G401.6 (cell line): ENCODE data around the gene AK1.

Experiments used
- FAIRE-seq: peaks from 2 replicates; lab custom pipeline; 2012; peaks lifted over from hg19 to GRCh38; lab: Jason Lieb, UNC

AK1 gene

DNA sequence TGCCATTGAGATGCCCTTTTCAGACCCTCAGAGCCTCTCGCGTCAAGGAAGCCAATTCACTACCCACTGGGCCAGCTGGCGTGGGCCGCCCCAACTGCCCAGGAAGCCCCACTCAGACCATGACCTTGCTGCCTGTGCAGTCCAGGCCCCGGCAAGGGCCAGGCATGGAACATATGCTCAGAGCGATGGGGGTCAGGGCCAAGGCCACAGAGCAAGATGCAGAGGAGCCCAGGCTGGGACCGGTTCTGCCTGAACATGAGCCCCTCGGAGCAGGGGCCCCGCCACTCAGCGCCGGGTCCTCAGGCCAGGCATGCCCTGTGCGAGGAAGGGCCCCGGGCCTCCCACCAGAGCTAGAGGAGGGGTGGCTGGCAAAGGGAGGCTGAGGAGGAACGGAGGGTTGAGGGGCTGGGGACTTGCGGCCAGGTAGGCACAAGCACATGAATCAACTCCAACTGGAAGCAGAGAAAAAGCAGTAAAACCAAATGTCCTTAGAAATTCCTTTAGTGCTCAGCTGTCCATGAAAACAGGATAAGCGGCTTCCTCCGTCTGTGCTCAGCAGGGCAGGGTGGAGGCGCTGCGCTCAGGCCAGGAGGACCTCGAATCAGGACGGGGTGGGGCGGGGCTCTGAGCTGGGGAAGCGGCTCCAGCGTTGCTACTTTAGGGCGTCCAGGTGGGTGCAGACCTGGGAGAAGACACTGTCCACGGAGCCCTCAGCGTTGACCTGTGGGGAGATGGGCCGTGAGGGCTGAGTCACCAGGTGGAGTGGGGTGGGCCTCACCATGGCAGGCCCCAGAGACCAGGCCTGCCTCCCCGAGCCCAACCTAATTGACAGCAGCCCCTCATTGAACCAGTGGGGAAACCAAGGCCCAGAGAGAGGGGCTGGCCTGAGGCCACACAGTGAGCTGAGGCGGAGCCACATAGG is 9.9 kb downstream of the AK1 start:
- no peak for FAIRE-seq

DNA sequence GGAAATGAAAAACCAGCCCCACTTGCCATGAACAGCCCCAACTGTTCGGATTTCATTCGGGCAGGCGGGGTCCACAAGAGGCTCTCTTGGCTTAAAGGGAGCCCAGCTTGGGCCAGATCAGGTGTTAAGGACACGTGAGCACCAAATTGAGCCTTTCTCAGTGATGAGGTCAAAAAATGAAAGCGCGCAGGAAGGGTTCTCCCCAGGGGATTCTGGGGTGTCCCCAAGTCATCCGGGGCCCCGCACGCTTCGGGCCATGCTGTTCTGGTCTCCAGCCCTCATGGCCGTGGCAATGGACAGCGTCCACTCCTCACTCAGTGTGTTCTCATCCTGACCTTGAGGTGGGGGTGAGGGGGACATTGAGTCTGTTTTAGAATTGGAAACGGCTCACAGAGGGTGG is 10.9 kb downstream of the AK1 start:
- FAIRE-seq = no peak

DNA sequence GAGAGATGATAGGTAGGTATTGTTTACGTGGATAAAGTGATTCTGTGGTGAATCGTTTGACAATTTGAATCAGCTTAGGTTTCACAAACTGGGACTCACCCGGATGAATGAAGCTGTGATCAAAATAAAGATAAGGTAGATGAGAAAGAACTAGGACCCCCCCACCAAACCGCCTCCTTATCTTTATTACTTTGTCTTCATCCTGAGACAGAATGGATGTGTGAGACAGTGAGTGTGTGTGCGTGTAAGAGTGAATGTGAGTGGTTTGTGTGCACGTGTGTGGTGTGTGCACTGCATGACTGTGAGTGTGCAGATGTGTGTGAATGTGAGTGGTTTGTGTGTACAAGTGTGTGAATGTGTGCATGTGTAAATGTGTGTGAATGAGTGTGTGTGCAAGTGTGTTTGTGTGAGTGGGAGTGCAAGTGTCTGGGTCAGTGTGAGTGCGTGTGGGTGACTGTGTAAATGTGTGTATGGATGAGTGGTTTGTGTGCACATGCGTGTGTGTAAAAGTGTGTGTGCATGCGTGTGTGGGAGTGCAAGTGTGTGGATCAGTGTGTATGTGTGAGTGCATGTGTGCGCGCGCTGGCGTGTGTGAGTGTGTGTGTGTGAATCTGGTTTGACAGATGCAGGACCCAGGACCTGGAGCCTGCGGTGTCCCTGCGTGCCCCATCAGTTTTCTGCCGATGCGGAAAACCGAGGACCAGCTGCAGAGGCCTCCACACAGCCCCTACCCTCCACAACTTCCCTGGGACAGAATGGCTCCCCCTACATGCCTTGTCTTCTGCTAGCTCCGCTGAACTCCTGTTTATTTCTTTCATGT is 11.6 kb downstream of the AK1 start:
- FAIRE-seq = no peak

DNA sequence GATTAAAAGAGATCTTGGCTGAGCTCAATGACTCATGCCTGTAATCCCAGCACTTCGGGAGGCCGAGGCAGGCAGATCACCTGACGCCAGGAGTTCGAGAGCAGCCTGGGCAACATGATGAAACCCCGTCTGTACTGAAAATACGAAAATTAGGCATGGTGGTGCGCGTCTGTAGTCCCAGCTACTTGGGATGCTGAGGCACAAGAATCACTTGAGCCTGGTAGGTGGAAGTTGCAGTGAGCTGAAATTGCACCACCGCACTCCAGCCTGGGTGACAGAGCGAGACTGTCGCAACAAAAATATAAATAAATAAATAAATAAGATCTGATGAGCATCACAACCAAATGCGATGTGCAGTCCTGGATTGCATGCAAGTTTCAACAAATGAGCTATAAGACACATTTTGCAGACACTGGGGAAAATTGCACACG is 14.3 kb downstream of the AK1 start:
- no peak for FAIRE-seq

DNA sequence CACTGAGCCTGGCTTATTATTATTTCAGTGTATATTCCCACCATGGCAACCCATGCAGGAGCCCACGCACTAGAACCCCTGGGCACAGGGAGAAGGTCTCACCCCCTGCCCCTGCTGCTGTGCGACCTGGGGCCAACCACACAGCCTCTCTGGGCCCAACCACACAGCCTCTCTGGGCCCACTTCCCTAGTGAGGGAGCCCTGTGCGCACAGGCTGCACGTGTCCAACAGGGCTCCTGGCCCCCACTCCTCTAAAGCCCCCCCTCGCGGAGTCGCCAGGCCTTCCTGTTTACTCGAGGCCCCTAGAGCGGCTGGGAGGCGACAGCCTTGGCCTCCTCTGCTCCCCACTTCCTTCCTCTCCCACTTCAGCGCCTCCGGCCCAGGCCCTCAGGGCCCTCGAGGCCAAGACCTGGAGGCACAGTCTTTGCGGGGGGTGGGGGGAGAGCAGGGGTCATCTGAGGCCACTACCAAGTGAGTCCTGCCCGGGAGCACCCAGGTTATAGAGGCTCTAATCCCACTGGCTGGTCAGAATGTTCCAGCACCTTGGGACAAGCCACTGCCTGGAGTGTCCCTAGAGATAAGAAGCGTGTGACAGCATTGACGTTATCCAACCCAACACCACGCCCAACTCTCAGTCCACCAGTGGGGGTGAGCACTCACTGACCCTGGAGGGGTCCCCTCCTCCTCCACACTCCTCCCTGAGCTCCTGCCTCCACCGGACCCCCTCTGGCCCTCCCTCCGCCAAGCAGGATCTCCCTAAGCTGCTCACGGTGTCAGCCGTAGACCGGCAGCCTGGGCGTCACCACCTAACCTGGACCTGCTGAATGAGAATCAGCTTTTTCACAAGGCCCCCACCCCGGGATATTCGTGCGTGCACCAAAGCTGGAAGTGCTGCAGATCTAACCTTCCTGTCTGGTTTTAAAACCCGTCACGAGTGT is 15.1 kb downstream of the AK1 start:
- no peak for FAIRE-seq

DNA sequence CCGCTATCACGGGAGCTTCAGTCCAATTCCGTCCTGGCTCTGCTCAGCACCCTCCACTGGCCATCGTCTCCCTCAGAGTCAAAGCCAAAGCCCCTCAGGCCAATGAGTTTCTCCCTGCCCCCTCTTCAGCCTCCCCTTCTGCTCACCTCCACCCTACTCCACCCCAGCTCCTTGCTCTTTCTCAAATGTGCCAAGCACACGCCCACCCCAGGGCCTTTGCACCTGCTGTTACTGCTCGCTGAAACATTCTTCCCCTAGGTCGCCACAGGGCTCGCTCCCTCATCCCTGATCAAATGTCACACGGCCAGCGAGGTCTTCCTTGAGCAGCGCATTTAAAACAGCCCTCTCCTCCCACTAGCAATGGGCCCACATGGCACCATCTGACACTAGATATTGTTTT is 16.7 kb downstream of the AK1 start:
- no peak for FAIRE-seq

DNA sequence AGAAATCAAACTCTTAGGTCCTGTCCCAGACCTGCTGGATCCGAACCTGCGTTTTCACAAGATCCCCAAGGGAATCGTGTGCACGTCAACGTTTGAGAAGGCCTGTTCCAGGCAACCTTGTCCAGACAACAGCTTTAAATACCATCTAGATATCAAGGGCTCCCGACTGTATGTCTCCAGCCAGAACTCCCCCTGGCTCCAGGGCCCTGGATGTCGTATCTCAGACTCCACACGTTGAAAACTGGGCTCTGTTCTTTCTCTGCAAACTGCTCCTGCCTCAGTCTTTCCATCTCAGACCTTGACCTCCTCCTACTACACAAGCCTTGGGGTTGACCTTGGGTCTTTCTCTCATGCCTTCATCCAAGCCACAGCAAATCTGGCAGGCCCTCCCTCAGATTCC is 17.2 kb downstream of the AK1 start:
- FAIRE-seq = no peak

DNA sequence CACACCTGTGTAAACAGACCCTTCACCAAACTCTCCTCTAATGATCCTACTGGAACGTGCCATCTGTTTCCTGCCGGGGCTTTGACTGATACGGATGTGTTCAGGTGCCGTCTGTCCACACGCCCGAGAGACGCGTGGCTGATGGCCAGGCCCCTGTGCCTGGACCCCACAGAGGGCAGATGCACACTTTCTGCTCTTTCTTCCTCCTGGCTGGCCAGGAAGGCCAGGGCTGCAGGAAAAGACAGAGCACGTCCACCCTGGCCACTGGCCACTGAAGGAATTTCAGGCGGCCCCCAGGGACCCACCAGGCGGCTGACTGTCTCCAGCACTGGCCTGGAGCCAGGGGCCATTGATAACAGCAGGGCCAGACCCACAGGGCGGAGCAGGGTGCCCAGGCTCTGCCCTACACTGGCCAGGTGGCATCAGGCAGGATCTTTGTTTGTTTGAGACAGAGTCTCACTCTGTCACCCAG is 19.4 kb downstream of the AK1 start:
- no peak for FAIRE-seq

DNA sequence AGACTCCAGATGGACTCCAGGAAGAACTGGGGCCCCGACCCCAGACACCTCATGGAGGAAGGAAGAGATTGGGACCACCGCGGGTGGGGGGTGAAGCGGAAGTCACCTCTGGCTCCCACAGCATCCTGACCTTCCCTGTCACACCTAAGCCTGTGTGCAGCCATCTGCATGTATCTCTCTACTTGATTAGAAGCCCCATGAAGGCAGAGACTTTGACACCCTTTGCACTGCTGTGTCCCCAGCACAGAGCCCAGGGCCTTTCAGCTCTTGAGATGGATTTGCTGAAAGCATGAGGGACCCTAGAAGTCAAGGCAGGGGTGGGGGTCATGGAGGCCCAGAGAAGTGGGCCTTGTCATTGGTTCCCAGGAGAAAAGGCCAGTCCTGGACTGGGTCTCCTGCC is 20.2 kb downstream of the AK1 start:
- no peak for FAIRE-seq

DNA sequence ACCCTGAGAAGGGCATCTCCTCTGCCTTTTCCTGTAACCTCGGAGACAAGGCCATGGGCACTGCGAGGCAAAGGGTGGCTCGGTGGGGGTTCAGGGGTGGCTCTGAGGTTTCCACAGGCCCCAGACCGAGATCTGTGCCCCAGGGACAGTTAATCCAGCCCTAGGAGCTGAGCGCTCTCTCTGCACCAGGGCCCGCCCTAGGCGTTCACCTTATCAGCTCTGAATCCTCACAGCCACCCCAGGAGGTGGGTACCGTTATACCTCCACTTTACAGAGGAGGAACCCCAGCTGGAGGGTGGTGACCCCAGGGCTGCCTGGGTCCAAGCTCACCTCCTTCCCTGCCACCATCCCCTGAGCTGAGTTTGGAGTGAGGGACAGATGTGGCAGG is 20.8 kb downstream of the AK1 start:
- FAIRE-seq = no peak

DNA sequence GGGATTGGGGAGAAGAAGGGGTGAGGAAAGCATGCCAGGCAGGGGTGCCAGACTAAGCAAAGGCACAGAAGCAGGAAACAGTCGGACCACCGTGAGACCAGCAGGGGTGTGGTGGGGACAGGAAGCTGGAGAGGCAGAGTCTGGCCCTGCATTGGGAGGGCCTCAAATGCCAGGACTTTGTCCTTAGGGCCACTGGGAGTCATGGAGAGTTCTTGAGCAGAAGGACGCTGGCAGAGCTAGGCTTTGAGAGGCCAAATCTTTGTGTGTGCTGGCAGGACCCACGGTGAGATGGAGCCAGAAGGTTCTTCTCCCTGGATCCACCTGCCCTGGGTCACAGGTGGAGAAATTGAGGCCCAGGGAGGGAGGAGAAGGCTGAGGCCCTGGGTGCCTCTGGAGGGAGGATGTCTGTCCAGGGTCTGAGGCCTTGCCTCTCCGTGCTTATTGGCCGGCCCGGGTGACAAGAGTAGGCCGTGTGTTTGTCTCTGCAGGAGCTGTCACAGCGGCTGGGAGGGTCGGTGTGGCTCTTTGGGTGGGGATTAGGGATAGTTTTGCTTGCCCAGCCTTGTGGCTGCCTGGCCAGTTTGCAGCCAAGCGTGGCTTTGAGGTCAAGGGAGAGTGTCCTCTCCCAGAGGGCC is 21.3 kb downstream of the AK1 start:
- no peak for FAIRE-seq

DNA sequence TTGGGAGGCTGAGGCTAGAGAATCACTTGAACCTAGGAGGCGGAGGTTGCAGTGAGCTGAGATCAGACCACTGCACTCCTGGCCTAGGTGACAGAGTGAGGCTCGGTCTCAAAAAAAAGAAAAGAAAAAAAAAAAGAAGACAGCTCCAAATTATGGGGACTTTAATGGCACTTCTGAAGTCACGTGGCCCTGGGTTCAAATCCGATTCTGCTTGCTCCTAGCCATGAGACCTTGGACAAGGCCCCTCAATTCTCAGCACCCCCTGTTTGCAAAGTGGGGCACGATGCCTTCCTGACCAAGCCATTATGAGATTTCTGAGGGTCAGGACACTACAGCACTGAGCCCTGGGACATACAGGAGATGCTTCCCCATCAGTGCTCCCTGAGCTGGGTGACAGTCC is 22.0 kb downstream of the AK1 start:
- no peak for FAIRE-seq

DNA sequence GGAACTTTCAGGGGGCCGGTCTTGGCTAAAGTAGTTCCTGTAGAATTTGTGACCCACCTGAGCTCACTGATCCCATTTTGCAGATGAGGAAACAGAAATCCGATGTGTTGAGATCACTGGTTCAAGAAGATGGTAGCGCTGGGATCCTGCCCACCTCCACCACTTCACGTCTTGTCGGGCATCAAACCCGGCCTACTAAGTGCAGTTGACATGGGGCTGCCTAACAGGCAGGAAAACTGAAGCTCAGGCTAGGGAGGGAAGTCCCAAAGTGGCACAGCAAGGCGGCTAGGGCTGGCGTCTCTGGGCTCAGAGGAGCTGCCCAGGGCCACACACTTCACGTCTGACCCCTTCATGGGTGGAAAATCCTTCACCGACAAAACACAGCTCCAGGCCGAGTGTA is 22.5 kb downstream of the AK1 start:
- no peak for FAIRE-seq

DNA sequence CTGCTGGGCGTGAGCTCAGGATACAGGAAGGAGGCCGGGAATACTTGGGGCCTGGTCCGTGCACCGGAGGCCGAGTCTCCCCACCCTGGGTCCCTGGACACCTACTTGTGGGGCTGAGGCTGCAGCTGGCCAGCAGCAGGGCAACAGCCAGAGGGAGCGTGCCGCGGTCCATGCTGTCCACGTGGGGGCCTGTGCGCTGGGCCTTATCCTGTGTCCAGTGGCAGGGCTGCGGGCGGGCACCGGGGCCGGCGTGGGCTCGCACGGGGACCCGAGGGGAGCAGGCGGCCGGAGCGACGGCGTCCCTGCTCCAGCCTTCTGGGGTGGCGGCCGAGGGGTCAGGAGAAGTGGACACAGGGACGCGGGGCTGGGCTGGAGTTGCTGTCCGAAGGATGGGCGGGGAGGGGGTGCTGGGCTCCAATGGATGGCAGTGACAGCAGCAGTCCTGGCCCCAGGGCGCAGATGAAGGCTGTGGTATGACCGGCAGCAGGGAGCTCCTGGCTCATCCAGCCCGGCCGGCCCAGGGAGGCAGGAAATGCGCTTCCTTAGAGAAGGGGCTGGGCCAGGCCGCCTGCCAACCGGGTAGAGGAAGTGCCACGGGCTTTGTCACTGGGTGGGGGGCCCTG is 23.2 kb downstream of the AK1 start, which contains the start of gene ENG:
Gene ENG, minus strand, starts transcription at position 475 of the 623 bp plus-strand sequence. Its CDS starts 303 bp downstream, at position 172.
- no peak for FAIRE-seq

DNA sequence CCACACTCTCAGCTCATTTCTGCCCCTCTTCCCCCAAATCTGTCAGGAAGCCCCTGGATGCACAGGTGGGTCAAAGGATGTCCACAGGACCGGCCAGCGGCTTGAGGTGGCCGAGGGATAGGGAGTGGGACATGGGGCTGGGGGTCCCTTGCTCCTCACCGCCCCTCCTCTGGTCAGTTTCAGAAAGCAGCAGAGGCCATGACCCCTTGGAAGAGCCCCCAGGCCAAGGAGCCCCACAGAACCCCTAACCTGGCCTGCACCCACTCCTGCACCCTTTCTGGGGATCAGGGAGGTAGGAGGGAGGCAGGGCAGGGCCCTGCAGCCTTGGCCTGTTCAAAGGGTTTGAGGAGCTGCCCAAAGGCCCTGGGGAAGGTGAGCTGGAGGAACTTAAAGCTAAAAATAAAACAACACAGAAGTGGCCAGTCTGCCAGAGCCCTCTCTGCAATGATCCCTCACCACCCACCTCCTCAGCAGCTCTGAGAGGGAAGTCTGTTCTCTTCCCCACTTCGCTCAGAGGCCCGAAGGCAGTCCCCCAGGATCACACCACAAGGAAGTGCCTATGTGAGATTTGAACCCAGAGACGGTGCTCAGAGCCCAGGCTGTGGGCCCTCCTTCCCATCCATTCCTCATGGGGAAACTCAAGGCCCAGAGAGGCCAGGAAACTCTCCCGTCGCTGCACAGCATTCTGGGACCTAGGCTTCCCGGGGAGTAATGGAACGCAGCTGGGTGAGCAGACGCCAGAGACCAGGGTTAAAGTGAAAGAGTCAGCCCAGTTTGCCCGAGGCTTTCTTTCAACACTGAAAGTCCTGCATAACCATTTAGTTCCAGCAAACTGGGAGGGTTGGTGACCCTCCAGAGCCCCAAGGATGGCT is 23.9 kb downstream of the AK1 start:
- FAIRE-seq = no peak

DNA sequence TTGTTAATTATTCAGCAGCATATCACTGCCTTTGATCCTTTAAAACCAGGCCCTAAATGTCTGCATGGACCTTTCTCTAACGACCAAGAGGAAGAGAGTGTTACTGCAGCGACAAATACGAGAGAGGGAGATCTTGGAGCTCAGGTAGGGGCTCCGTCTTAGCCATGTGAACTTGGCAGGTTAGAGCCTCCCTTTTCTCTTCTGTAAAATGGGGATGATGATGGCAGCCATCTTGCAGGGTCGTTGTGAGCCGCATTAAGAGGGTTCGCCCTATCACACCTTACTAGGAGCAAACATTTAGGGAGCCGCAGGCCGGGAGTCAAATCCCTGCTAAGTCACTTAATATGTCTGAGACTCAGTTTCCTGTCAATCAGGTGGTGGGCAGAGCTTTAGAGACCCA is 24.6 kb downstream of the AK1 start:
- FAIRE-seq = no peak

DNA sequence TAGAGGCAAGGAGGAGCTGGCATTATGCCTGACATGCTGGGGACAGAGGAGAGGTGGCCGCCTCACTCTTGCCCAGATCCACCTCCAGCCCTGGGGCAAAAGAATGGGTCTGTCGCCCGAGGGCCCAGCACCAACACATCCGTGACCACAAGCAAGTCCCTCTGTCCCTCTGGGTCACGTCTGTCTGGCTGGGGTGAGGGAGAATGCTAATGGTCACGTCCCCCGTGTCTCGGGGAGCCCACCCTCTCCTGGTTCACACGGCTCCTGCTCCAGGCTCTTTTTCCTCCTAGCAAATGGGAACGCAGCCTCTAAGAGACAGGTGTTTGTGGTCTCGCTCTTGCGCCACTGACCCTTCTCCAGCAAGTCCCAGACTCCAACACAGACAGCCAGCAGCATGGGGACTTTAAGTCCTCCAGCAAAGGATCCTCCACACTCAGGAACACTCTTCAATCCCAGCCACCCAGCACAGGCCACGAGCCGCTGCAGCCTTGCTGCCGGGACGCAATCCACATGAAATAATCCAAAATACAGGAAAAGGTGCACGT is 27.1 kb downstream of the AK1 start:
- FAIRE-seq = no peak

DNA sequence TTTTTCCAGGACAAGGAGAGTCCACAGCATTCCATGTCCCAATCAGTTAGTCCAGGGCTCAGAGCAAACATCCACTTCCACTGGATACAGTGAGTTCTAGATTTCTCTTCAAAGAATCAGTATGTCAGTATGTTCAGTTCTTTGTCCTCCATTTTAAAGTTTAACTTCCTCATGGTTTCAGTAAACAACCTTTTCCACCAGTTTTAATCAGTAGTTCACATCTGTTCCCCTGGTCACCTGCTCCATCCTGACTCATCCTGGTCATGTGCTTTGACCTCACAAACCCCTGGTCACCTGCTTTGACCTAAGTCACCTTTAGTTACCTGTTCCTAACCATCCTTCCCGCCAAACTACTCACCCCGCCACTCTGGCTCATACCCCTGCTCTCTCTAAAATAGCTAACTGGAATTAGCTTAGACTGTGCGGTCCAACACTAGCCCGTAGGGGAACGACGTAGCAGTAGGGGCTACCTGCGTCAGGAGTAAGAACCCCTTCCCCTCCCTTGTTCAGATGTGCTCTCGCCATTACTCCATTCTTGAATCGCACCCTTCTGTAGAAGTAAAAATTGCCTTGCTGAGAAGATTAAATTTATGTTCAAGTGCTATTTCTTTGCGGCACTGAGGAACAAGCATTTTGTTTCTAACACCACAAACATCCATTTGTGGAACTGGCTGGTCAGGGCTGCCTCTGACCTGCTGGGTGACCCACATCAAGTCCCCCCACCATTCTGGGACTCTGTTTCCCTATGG is 28.5 kb downstream of the AK1 start:
- FAIRE-seq = no peak
